ENCODE measurements around the gene LRMDA.
"Not testable (repeated sequence)": the region's sequence is repeated elsewhere in the genome, so short reads cannot be mapped to it uniquely, and the experiment has no call there.

Gene LRMDA

DNA sequence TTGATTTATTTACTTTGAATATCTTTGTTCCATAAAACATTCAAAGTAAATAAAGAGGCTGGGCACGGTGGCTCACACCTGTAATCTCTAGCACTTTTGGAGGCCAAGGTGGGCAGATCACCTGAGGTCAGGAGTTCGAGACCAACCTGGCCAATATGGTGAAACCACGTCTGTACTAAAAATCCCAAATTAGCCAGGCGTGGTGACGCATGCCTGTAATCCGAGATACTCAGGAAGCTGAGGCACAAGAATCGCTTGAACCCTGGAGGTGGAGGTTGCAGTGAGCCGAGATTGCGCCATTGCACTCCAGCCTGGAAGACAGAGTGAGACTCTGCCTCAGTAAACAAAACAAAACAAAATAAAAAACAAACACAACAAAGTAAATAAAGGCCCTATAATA lies 1153.0 kb downstream of the LRMDA start:
- H2AFZ ChIP-seq (ENCODE audit: low read depth, low read length); H3K27me3 ChIP-seq (ENCODE audit: insufficient read depth, low read length); H3K36me3 ChIP-seq (ENCODE audit: insufficient read depth, low read length); H3K4me3 ChIP-seq (ENCODE audit: low read length); H3K9me3 ChIP-seq (ENCODE audit: low read length); H3K4me1 ChIP-seq (ENCODE audit: insufficient read depth, low read length): not testable (repeated sequence)
